ENCODE measurements around the gene SENP7.
"Not testable (repeated sequence)": the region's sequence is repeated elsewhere in the genome, so short reads cannot be mapped to it uniquely, and the experiment has no call there.

Gene SENP7

DNA sequence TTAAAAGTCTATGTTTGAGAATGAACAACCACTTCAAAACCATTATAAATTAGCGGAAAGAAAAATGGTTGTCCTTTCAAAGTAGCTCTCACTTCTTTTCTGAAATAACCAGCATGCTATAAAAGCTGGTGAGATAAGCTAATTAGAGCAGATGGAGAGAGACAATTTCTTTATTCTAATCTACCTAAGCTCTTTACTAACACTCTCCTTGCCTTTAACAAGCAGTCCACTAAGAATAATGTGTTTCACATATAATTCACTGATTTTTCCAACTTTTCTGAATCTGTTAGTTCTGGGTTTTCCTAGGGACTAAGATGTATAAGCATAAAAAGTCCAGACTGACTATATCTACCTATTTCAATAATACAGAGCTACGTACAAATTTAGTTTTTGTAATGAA is 192.5 kb downstream of the SENP7 start, which contains the start of gene IMPG2:
Gene IMPG2 (minus strand): TSS at position 101 of the 400 bp plus-strand sequence. CDS start 203 bp downstream, outside the sequence.
- H3K36me3 ChIP-seq (replicated peaks) = no peaks in the 10 kb centered on the region
- H3K27me3 ChIP-seq (replicated peaks) = no peaks in the 10 kb centered on the region
- no peak for DNase-seq
- TF ChIP-seq, protein P1, sequence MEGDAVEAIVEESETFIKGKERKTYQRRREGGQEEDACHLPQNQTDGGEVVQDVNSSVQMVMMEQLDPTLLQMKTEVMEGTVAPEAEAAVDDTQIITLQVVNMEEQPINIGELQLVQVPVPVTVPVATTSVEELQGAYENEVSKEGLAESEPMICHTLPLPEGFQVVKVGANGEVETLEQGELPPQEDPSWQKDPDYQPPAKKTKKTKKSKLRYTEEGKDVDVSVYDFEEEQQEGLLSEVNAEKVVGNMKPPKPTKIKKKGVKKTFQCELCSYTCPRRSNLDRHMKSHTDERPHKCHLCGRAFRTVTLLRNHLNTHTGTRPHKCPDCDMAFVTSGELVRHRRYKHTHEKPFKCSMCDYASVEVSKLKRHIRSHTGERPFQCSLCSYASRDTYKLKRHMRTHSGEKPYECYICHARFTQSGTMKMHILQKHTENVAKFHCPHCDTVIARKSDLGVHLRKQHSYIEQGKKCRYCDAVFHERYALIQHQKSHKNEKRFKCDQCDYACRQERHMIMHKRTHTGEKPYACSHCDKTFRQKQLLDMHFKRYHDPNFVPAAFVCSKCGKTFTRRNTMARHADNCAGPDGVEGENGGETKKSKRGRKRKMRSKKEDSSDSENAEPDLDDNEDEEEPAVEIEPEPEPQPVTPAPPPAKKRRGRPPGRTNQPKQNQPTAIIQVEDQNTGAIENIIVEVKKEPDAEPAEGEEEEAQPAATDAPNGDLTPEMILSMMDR (IDR thresholded peaks at IDR 0.05; ENCODE audit: low read depth, low read length, missing control alignments) = no peak
- in situ Hi-C loops (cut with HindIII; ENCODE audit: low pct_ligation_motif_present, low sequenced_read_pairs) = no loop called here
- H3K4me3 ChIP-seq (ENCODE audit: low read depth, low read length) = no peak within 1 kb of the TSS
- no peak within 1 kb of the TSS for H3K27ac ChIP-seq

GRCh38 chr3:101319531-101319930 is 193.5 kb downstream of the SENP7 start:
- in situ Hi-C loops (cut with HindIII; ENCODE audit: low pct_ligation_motif_present, low sequenced_read_pairs) = no loop called here
- DNase-seq = no peak
- no peaks in the 10 kb centered on the region for H3K27me3 ChIP-seq (replicated peaks)
- H3K27ac ChIP-seq = no peak overlapping the region
- TF ChIP-seq, protein P1 (IDR thresholded peaks at IDR 0.05; ENCODE audit: low read depth, low read length, missing control alignments) = no peak
- H3K36me3 ChIP-seq (replicated peaks) = no peaks in the 10 kb centered on the region
- no peak overlapping the region for H3K4me3 ChIP-seq (ENCODE audit: low read depth, low read length)

- Histone ChIP-seq H3K27me3 (replicated peaks) (no peaks in the 10 kb centered on the region), H3K27ac (no peak overlapping the region), H3K36me3 (replicated peaks) (no peaks in the 10 kb centered on the region), H3K4me3 (ENCODE audit: low read depth, low read length) (no peak overlapping the region)
- in situ Hi-C loops (cut with HindIII; ENCODE audit: low pct_ligation_motif_present, low sequenced_read_pairs) = no loop called here
- no peak for DNase-seq
- TF ChIP-seq, protein P1 (IDR thresholded peaks at IDR 0.05; ENCODE audit: low read depth, low read length, missing control alignments) = no peak
Observed at GRCh38 chr3:101312545-101312944, 200.5 kb downstream of the SENP7 start.

- no peak overlapping the region for H3K4me3 ChIP-seq (ENCODE audit: low read depth, low read length)
- in situ Hi-C loops (cut with HindIII; ENCODE audit: low pct_ligation_motif_present, low sequenced_read_pairs) = no loop called here
- H3K27me3 ChIP-seq (replicated peaks) = no peaks in the 10 kb centered on the region
- no peak for DNase-seq
- H3K27ac ChIP-seq = no peak overlapping the region
- H3K36me3 ChIP-seq (replicated peaks) = no peaks in the 10 kb centered on the region
- TF ChIP-seq, protein P1 (IDR thresholded peaks at IDR 0.05; ENCODE audit: low read depth, low read length, missing control alignments) = no peak
Observed at GRCh38 chr3:101311676-101312075, 201.3 kb downstream of the SENP7 start.

- no peaks in the 10 kb centered on the region for H3K36me3 ChIP-seq (replicated peaks)
- TF ChIP-seq, protein P1 (IDR thresholded peaks at IDR 0.05; ENCODE audit: low read depth, low read length, missing control alignments) = no peak
- H3K4me3 ChIP-seq (ENCODE audit: low read depth, low read length) = no peak overlapping the region
- H3K27me3 ChIP-seq (replicated peaks) = no peaks in the 10 kb centered on the region
- H3K27ac ChIP-seq = no peak overlapping the region
- DNase-seq = no peak
- in situ Hi-C loops (cut with HindIII; ENCODE audit: low pct_ligation_motif_present, low sequenced_read_pairs) = no loop called here
Observed at GRCh38 chr3:101310978-101311375, 202.0 kb downstream of the SENP7 start.

- in situ Hi-C loops (cut with HindIII; ENCODE audit: low pct_ligation_motif_present, low sequenced_read_pairs); H3K27me3 ChIP-seq (replicated peaks); H3K36me3 ChIP-seq (replicated peaks); H3K27ac ChIP-seq; H3K4me3 ChIP-seq (ENCODE audit: low read depth, low read length); DNase-seq: not testable (repeated sequence)
Observed at GRCh38 chr3:101308147-101308772, 204.8 kb downstream of the SENP7 start.

Data from brain microvascular endothelial cell (primary cell).